AG10803 (cell line): ENCODE data around the gene ARHGAP33.

ENCODE experiments used
- DNase-seq: peaks from one replicate; pipeline ENCODE4 v3.0.0; 2010; ENCODE audit warnings: low read depth
- H3K4me3 ChIP-seq: 2 replicates; pipeline ENCODE4 v1.5.1; 2011; ENCODE audit warnings: mild to moderate bottlenecking, low read length, control low read depth
- TF ChIP-seq, protein P1 (sequence below): conservative IDR thresholded peaks from 2 replicates; pipeline ENCODE4 v1.5.1; 2011; ENCODE audit warnings: mild to moderate bottlenecking, low read length, control low read depth, inconsistent platforms

ARHGAP33 gene

DNA sequence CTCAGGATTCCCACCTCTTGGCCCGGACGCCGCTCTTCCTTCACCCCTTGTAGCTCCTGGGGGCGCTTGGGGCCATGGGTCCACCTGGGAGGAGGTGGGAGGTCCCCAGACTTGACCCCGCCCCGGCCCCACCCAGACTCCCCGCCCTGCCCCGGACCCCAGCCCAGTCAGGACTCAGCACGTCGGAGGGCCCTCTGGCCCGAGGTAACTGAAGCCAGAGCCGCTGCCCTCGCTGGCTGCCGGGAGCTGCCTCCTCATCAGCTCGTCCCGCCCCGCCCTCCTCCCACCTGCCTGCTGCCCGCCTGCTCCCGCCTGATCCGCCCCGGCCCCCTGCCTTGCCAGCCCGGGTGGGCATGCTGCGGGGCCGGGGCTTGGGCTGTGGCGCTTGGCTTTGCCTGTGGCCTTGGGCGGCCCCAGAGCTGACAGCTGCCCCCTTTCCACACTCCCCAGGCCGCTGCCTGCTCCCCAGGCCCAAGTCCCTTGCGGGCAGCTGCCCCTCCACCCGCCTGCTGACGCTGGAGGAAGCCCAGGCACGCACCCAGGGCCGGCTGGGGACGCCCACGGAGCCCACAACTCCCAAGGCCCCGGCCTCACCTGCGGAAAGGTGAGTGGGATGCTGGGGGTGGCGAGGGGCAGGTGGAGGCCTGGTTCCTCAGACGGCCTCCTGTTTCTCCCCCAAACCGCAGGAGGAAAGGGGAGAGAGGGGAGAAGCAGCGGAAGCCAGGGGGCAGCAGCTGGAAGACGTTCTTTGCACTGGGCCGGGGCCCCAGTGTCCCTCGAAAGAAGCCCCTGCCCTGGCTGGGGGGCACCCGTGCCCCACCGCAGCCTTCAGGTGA, 9.4 kb downstream of the ARHGAP33 start:
- TF ChIP-seq, protein P1, sequence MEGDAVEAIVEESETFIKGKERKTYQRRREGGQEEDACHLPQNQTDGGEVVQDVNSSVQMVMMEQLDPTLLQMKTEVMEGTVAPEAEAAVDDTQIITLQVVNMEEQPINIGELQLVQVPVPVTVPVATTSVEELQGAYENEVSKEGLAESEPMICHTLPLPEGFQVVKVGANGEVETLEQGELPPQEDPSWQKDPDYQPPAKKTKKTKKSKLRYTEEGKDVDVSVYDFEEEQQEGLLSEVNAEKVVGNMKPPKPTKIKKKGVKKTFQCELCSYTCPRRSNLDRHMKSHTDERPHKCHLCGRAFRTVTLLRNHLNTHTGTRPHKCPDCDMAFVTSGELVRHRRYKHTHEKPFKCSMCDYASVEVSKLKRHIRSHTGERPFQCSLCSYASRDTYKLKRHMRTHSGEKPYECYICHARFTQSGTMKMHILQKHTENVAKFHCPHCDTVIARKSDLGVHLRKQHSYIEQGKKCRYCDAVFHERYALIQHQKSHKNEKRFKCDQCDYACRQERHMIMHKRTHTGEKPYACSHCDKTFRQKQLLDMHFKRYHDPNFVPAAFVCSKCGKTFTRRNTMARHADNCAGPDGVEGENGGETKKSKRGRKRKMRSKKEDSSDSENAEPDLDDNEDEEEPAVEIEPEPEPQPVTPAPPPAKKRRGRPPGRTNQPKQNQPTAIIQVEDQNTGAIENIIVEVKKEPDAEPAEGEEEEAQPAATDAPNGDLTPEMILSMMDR = no peak
- no peak overlapping the region for H3K4me3 ChIP-seq
- DNase-seq = no peak

DNA sequence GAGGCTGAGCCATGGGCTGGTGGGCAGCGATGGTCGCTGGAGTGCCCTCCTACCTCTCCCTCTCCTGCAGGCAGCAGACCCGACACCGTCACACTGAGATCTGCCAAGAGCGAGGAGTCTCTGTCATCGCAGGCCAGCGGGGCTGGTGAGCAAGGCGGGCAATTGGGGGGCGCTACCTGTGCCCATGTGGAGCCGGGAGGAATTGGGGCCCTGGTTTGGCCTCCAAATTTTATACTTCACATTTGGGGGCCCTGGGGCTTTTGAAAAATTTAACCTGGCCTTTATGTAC, 9.9 kb downstream of the ARHGAP33 start:
- no peak for DNase-seq
- no peak overlapping the region for H3K4me3 ChIP-seq
- TF ChIP-seq, protein P1 = no peak

DNA sequence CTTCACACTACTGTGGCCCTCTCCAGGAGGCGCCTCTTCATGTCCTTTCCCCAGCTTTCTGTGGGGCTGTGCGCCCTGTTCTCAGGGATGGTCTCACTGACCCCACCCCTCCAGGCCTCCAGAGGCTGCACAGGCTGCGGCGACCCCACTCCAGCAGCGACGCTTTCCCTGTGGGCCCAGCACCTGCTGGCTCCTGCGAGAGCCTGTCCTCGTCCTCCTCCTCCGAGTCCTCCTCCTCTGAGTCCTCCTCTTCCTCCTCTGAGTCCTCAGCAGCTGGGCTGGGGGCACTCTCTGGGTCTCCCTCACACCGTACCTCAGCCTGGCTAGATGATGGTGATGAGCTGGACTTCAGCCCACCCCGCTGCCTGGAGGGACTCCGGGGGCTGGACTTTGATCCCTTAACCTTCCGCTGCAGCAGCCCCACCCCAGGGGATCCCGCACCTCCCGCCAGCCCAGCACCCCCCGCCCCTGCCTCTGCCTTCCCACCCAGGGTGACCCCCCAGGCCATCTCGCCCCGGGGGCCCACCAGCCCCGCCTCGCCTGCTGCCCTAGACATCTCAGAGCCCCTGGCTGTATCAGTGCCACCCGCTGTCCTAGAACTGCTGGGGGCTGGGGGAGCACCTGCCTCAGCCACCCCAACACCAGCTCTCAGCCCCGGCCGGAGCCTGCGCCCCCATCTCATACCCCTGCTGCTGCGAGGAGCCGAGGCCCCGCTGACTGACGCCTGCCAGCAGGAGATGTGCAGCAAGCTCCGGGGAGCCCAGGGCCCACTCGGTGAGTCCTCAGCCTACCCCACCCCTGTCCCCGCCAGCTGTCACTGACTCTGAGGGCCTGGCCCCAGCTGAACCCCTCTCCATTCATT, 11.2 kb downstream of the ARHGAP33 start:
- DNase-seq = no peak
- H3K4me3 ChIP-seq = no peak overlapping the region
- TF ChIP-seq, protein P1 = no peak

DNA sequence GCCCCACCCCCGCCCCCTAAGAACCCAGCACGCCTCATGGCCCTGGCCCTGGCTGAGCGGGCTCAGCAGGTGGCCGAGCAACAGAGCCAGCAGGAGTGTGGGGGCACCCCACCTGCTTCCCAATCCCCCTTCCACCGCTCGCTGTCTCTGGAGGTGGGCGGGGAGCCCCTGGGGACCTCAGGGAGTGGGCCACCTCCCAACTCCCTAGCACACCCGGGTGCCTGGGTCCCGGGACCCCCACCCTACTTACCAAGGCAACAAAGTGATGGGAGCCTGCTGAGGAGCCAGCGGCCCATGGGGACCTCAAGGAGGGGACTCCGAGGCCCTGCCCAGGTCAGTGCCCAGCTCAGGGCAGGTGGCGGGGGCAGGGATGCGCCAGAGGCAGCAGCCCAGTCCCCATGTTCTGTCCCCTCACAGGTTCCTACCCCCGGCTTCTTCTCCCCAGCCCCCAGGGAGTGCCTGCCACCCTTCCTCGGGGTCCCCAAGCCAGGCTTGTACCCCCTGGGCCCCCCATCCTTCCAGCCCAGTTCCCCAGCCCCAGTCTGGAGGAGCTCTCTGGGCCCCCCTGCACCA, 11.9 kb downstream of the ARHGAP33 start:
- no peak for DNase-seq
- no peak overlapping the region for H3K4me3 ChIP-seq
- TF ChIP-seq, protein P1 = no peak

DNA sequence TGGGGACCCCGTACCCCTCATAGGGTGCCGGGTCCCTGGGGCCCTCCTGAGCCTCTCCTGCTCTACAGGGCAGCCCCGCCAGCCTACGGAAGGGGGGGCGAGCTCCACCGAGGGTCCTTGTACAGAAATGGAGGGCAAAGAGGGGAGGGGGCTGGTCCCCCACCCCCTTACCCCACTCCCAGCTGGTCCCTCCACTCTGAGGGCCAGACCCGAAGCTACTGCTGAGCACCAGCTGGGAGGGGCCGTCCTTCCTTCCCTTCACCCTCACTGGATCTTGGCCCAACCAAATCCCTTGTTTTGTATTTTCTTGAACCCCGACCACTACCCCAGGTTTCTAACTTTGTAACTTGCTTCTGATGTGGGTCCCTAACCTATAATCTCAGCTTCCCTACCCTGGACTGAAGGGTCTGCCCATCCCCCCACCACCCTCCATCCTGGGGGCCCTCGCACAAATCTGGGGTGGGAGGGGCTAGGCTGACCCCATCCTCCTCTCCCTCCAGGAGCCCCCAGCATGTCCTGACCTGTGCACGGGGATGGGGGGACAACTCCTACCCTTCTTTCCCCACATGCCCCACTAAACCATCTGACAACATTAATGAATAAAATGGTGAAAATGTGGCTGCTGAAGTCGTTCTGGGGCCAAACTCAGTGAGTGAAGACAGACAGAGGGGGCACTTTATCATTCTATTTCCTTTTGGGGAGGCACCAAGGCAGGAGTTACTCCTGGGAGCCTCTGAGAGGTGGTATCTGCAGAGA, 13.0 kb downstream of the ARHGAP33 start:
- TF ChIP-seq, protein P1 = no peak
- no peak for DNase-seq
- no peak overlapping the region for H3K4me3 ChIP-seq

DNA sequence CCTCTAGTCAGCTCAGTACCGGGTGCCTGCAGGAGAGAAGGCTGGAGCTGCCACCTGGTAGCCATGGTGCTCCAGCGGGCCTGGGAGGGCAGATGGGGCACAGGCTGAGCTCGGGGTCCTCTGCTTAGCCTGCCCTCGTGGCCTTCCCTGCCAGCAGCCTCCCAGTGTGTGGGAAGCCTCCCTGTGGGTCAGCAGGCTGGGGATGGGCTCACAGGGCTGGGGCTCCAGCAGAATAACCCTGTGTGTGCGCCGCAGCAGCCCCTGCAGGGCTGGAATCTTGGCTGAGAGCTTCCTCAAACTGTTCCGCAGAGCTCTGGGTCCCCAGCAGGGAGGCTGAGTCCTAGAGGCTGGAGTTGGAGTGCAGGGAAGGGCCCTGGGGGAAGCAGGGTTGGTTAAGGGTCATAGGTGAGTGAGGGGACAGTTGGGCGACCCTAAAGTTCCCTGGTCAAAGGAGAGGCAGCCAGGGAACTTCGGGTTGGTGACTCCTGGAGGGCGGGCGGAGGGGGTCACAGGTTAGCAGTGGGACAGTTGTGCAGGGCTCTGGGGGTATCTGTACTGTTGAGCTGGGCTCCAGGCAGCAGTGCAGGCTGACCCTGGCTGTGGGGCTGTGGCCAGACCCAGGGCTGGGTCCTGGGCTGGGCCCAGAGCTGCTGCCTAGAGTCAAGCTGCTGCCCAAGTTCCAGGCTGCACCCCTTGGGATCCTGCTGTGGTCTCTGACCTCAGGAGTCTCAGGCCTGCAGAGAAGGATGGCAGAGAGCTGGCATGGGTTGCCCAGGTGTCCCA, 14.0 kb downstream of the ARHGAP33 start:
- TF ChIP-seq, protein P1 = no peak
- no peak overlapping the region for H3K4me3 ChIP-seq
- DNase-seq = no peak
